ENCODE measurements around the gene ULK1.

The ULK1 gene

DNA sequence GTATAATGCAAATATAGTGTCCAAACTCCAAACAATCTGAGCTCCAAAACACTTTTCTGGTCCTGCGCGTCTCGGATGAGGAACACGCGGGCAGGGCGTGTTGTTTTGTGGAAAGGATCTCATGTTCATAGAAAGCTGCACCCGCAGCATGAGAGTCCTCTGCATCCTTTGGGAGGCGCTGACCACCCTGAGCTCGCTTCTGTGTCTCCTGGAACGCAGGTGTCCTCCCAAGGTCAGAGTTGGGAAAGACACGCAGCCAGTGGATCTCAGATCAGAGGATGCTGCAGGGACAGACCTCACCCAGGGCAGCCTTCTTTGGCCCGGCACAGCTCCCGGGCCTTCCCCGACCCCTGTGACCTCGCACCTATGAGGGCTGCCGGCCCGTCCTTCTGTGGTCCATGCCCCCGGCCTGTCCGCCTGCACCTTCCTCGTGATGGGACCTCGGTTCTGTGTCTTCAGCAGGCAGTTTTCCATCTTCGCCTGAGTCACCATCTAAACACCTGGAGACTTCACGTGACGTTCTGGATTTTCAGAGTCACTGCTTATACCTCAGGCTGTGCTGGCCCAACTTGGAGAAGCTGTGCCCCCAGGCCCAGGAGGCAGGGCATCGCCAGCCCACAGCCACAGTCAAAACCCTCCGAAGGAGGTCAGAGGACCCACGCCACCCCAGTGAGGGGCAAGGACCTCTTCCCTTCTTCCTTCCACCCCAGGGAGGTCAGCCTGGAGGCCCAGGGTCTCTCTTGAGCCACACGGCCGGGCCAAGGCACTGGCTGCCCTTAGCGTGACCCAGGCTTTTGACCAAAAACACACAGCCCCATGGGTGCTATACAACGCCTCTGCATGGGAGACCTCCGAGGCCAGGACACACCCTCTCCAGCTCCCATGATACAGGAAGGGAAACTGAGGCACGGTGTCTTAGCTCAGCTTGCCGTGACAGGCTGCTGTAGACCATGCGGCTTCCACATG lies 40.3 kb upstream of the ULK1 start:
- TF ChIP-seq EP300 (IDR thresholded peaks at IDR 0.05; ENCODE audit: borderline replicate concordance) (no peak), FOXM1 (IDR thresholded peaks at IDR 0.05; ENCODE audit: borderline replicate concordance, low read depth) (no peak), CREB1 (IDR thresholded peaks at IDR 0.05; ENCODE audit: low read depth) (no peak), TEAD4 (IDR thresholded peaks at IDR 0.05) (no peak), YY1 (IDR thresholded peaks at IDR 0.05; ENCODE audit: low read depth) (no peak), TAF1 (IDR thresholded peaks at IDR 0.05; ENCODE audit: low read depth) (no peak), MAX (IDR thresholded peaks at IDR 0.05) (no peak), TCF12 (IDR thresholded peaks at IDR 0.05; ENCODE audit: low read depth) (no peak)
- TF ChIP-seq, protein P1, sequence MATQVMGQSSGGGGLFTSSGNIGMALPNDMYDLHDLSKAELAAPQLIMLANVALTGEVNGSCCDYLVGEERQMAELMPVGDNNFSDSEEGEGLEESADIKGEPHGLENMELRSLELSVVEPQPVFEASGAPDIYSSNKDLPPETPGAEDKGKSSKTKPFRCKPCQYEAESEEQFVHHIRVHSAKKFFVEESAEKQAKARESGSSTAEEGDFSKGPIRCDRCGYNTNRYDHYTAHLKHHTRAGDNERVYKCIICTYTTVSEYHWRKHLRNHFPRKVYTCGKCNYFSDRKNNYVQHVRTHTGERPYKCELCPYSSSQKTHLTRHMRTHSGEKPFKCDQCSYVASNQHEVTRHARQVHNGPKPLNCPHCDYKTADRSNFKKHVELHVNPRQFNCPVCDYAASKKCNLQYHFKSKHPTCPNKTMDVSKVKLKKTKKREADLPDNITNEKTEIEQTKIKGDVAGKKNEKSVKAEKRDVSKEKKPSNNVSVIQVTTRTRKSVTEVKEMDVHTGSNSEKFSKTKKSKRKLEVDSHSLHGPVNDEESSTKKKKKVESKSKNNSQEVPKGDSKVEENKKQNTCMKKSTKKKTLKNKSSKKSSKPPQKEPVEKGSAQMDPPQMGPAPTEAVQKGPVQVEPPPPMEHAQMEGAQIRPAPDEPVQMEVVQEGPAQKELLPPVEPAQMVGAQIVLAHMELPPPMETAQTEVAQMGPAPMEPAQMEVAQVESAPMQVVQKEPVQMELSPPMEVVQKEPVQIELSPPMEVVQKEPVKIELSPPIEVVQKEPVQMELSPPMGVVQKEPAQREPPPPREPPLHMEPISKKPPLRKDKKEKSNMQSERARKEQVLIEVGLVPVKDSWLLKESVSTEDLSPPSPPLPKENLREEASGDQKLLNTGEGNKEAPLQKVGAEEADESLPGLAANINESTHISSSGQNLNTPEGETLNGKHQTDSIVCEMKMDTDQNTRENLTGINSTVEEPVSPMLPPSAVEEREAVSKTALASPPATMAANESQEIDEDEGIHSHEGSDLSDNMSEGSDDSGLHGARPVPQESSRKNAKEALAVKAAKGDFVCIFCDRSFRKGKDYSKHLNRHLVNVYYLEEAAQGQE (IDR thresholded peaks at IDR 0.05; ENCODE audit: low read depth), result no peak

GRCh38 chr12:131854861-131855476 lies 39.5 kb upstream of the ULK1 start:
- TF ChIP-seq USF1 (IDR thresholded peaks at IDR 0.05) (no peak), CEBPB (IDR thresholded peaks at IDR 0.05) (no peak), NFIC (IDR thresholded peaks at IDR 0.05) (no peak), FOXM1 (IDR thresholded peaks at IDR 0.05; ENCODE audit: borderline replicate concordance, low read depth) (no peak), CREB1 (IDR thresholded peaks at IDR 0.05; ENCODE audit: low read depth) (no peak), EP300 (IDR thresholded peaks at IDR 0.05; ENCODE audit: borderline replicate concordance) (no peak), RAD21 (IDR thresholded peaks at IDR 0.05; ENCODE audit: low read depth) (no peak), MAX (IDR thresholded peaks at IDR 0.05) (no peak), ZBTB7A (IDR thresholded peaks at IDR 0.05; ENCODE audit: low read depth) (no peak), EGR1 (IDR thresholded peaks at IDR 0.05) (no peak), TEAD4 (IDR thresholded peaks at IDR 0.05) (no peak), YY1 (IDR thresholded peaks at IDR 0.05; ENCODE audit: low read depth) (no peak), TCF12 (IDR thresholded peaks at IDR 0.05; ENCODE audit: low read depth) (no peak), TAF1 (IDR thresholded peaks at IDR 0.05; ENCODE audit: low read depth) (no peak)
- TF ChIP-seq, protein P1 (IDR thresholded peaks at IDR 0.05; ENCODE audit: low read depth), result no peak

DNA sequence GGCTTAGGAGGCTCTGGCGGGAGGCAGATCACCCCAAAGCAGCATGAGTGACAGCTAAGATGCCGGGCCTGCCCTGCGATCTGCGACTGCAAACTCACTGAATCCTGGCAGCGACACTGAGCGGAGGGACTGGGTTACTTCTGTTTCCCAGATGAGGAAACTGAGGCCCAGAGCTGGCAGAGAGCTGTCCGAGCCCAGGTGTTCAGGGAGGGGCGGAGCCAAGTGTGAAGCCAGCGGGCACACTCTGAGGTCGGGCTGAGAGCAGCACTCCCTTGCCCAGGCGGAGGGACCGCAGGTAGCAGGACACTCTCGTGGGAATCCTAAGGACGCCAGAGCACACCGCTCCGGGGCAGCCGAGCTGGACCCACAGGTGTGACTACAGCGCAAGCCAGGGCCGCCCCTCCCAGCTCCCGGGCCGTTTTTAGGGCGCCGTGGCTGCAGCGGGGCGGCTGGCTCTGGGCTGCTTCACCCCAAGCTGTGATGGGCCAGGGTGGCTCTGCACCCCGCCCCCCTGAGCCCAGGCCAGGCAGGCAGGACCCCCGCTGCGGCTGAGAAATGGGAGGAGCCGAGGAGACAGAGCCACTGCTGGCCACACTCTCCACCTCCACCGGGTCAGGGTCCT lies 38.8 kb upstream of the ULK1 start:
- TF ChIP-seq EP300 (IDR thresholded peaks at IDR 0.05; ENCODE audit: borderline replicate concordance) (no peak), ZBTB7A (IDR thresholded peaks at IDR 0.05; ENCODE audit: low read depth) (no peak; the same call in none of the 2 replicates), TEAD4 (IDR thresholded peaks at IDR 0.05) (no peak), CREB1 (IDR thresholded peaks at IDR 0.05; ENCODE audit: low read depth) (no peak), RAD21 (IDR thresholded peaks at IDR 0.05; ENCODE audit: low read depth) (no peak), EGR1 (IDR thresholded peaks at IDR 0.05) (no peak), YY1 (IDR thresholded peaks at IDR 0.05; ENCODE audit: low read depth) (no peak), NFIC (IDR thresholded peaks at IDR 0.05) (no peak), TAF1 (IDR thresholded peaks at IDR 0.05; ENCODE audit: low read depth) (no peak), MAX (IDR thresholded peaks at IDR 0.05) (0 out of 2 replicates have a peak, but pooled peaks have one; percentile 39), TCF12 (IDR thresholded peaks at IDR 0.05; ENCODE audit: low read depth) (0 out of 2 replicates have a peak, but pooled peaks have one; percentile 16), CEBPB (IDR thresholded peaks at IDR 0.05) (no peak)
- TF ChIP-seq, protein P1 (IDR thresholded peaks at IDR 0.05; ENCODE audit: low read depth), result no peak
